GM19043 (cell line): Measurements from ENCODE around the gene OR1A1.
"Not testable (repeated sequence)": the region's sequence is repeated elsewhere in the genome, so short reads cannot be mapped to it uniquely, and the experiment has no call there.

Experiments used
- ATAC-seq: cut with Tn5 transposase; IDR thresholded peaks from one replicate; pipeline ENCODE4 v1.9.1; 2021; ENCODE audit warnings: low read depth; ENCODE audit not compliant: unreplicated experiment

OR1A1 gene, protein sequence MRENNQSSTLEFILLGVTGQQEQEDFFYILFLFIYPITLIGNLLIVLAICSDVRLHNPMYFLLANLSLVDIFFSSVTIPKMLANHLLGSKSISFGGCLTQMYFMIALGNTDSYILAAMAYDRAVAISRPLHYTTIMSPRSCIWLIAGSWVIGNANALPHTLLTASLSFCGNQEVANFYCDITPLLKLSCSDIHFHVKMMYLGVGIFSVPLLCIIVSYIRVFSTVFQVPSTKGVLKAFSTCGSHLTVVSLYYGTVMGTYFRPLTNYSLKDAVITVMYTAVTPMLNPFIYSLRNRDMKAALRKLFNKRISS

DNA sequence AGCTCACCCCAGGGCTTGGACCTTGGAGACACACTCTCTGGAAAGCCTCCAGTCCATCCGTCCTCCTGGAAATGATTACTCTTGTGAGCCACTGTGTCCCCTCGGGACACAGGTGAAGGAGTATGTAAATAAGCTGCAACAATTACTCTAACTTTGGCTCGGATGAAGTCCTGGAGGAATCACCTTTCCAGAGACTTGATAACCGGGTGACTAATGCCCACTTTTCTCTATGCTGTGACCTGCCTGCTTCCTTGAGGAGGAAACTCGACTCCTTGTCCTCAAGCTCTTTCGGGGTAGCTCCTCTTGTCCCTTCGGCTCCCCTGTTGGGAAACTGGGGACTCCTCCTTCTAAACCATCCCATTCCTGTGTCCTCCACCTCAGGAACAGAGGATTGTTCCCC lies at the start of gene OR1A1:
OR1A1 (plus strand) TSS at position 301 of the 400 bp plus-strand sequence. CDS start 7,954 bp downstream, outside the sequence.
- ATAC-seq, result no peak

DNA sequence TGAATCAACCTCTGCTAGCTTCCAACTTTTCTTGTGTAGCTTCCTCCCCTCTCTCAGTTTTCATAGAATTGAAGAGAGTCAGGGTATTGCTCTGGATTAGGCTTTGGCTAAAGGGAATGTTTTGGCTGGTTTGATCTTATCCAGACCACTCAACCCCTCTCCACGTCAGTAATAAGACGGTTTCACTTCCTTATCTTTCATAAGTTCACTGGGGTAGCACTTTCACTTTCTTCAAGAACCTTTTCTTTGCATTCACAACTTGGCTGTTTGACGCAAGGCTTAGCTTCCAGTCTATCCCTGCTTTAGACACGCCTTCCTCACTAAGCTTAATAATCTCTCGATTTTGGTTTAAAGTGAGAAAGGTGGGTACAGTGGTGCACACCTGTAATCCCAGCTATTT lies 39.9 kb upstream of the OR1A1 start:
- no peak for ATAC-seq

DNA sequence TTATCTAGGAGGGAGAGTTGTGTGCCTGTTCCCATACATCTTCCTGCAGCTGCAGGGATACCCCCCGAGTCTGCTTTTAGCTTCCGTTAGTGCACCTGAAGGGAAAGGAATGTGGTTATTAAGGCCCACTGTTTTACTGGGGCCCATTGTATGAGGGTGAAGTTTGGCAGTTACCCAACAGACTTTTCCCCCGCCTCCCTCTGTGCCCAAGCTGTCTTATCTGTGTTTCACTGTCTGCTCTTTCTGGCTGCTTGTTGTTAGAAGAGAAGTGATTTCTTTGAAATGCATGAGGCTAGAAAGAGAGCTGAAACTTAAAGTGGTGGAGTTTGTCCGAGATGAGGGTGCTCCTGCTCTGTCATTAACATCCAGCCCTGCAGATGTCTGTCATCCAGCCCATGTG lies 17.5 kb upstream of the OR1A1 start:
- no peak for ATAC-seq

DNA sequence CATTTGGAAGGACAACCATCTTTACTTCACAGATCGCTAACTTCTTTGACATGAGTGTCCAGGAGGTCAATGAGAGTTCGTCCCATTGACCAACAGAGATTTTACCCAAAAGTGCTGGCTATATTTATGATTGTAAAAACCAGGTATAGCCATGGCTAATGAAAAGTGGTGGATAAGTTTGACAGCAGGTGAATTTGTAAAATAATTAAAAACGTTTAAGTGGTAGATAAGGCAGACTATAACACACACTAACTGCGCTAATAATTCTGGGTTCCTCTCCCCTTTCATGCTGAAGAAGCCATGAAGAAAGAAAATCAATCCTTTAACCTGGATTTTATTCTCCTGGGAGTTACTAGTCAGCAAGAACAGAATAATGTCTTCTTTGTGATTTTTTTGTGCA lies 10.2 kb upstream of the OR1A1 start, which contains the start of gene OR1A2:
OR1A2 (plus strand) TSS at position 301 of the 400 bp plus-strand sequence; CDS start at position 301, 0 bp downstream.
- no peak for ATAC-seq

DNA sequence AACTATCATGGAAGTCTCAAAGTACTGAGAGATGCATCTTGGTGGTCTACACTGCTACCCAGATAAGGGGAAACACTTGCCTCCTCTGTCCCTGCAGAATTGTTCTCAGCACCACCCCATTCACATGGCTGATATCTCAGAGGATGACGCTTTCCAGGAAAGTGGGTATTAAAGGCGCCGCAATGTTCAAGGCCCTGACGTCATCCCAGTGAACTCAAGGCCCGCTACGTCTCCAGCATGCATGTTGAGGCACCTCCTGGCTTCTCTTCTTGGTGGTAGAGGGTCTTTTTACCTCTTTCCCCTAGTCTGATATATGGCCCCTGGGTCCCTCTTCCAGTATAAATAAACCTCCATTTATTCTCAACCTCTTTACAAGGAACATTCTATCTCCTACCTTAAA lies 1.0 kb downstream of the OR1A1 start:
- no peak for ATAC-seq

DNA sequence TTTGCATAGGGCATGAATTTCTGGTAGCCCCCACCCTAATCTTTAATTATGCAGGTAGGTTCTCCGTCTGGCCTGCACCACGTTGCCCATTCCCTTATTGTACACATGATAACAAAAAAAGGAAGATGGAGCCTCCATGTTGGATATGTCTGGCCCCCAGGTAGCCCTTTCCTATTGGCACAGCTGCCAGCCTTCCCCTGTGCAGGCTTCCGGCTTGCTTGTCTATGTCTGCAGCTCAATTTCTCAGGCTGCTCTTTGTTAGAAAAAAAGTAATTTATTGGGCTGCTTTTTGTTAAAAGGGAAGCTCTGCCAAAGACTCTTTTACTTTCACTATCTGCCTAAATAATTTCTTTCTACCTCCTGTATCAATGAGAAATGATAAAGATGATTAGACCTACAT lies 5.5 kb downstream of the OR1A1 start:
- ATAC-seq, result no peak

DNA sequence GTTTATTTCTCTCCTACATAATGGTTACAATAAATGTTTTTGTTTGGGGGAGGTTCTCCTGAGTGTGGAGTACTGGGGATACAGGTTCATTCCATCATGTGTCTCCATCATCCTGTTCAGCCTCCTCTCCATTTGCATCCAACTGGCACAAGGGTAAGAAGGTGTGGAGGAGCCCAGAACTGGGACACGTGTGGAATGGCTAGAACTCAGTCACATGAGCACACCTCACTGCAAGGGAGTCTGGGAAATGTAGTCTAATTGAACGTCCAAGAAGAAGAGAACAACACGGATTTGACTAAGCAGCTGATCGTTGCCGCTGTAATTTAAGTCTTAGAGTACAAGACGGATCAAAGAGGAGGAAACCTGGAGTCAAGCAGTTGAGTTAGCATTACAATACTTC lies 6.1 kb downstream of the OR1A1 start:
- ATAC-seq, result no peak

DNA sequence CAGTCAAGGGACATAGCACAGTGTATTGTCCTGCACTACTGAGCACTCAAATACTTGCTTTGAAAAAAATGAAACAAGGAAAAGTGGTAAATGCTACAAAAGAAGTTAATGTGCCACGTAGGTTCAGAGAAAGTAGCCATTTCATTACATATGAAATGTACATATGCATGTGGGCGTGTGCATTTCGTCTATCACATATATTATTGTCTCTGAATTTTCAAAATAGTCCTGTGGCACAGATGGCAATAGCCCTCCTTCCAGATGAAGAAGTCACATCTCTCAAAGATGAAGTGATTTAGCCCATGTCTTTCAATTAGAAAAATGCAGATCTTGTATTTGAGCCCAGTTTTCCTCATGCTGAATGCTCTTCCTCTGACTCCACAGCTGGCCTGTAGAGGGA lies 12.5 kb downstream of the OR1A1 start:
- not testable (repeated sequence) for ATAC-seq

DNA sequence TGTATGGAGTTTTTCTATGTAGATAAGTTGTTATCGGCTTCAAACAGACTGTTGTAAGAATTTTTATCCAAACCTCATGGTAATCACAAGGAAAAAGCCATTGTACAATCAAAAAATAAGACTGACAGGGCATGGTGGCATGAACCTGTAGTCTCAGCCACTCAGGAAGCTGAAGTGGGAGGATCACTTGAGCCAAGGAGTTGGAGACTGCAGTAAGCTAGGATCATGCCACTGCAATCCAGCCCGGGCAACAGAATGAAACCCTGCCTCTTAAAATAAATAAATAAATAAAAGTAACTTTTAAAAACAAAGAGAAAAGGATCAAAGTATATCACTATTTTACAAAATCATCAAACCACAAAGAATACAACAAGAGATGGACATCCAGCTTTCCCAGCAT lies 14.4 kb downstream of the OR1A1 start:
- no peak for ATAC-seq

DNA sequence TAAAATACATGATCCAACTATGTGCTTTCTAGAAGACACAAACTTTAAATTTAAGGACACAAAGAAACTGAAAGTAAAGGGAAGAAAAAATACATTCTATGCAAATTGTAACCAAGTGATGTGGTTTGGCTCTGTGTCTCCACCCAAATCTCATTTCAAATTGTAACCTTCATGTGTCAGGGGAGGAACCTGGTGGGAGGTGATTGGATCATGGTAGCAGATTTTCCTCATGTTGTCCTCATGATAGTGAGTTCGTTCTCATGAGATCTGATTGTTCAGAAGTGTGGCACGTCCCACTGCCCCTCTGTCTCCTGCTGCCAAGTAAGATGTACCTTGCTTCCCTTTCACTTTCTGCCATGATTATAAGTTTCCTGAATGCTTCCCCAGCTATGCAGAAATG lies 15.0 kb downstream of the OR1A1 start:
- no peak for ATAC-seq

DNA sequence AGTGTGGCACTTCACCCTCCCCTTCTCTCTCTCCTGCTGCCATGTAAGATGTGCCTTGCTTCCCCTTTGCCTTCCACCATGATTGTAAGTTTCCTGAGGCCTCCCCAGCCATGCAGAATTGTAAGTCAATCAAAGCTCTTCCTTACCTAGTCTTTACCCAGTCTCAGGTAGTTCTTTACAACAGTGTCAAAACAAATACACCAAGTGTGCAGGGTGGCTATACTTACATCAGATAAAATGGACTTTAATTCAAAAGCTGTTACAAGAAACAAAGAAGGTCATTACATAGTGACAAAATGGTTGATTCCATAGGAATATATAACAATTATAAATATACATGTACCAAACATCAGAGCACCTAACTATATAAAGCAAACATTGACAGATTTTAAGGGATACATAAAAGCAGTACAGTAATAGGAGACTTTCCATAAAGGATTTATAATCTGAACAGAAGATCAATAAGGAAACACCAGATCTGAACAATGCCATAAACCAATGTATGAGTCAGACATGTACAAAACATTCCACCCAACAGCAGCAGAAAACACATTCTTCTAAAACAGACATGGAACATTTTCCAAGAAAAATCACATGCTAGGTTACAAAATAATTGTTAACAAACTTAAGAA lies 17.4 kb downstream of the OR1A1 start:
- not testable (repeated sequence) for ATAC-seq

DNA sequence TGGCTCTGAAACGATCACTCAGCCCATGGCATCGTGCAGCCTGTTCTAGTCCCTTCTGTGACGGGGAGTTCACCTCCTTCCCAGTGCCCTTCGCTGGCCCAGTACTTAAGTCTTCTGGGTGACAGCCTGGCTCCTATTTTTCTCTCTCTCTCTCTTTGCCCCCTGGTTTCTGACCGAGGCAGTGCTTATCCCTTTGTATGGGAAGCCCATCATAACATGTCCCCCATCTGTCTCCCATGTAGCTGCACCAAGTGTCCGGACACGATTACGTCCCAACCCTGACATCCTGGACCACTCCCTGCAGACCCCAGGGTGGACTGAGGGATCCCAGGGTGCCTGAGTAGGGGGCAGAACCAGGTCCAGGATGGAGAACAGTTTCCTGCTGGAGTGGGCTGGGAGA lies 24.8 kb downstream of the OR1A1 start:
- not testable (repeated sequence) for ATAC-seq

DNA sequence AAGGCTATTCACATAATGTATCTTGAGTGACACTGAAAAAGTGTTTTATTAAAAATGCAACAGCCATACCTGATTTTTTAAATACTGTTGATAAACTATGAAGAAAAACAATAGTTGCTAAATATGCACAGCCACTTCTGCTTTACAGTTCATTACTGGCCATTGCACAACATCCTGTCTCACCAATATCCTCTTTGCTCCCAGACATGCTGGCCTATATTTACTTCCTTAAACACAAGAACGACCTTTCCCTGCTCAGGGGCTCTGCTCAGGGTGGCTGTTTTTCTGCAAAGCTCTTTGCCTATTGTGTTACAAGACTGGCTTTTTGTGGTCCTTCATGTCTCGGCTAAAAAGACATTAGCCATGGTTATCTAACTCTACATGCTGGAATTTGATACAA lies 31.2 kb downstream of the OR1A1 start:
- ATAC-seq, result not testable (repeated sequence)

DNA sequence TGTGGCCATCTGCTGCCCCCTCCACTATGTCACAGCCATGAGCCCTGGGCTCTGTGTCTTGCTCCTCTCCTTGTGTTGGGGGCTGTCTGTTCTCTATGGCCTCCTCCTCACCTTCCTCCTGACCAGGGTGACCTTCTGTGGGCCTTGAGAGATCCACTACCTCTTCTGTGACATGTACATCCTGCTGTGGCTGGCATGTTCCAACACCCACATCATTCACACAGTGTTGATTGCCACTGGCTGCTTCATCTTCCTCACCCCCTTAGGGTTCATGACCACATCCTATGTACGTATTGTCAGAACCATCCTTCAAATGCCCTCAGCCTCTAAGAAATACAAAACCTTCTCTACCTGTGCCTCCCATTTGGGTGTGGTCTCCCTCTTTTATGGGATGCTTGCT lies 33.6 kb downstream of the OR1A1 start:
- ATAC-seq, result not testable (repeated sequence)

DNA sequence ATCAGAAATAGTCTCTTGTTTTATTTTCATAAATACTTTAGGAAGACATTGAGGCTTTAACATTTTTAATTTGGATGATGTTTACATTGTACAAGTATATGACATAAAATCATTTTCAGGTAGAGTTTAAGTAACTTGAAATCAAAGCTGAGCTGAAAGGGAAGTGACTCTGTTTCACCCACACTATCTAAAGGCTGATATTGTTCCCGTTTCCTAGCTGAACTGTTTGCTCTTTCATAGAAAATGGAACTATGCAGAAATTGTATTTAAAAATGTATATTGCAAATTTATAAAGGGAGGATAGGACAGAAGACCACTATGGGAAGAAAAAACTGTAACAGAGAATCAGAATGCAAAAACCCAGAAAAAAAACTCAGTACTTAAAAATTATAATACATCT lies 37.4 kb downstream of the OR1A1 start:
- ATAC-seq, result not testable (repeated sequence)

DNA sequence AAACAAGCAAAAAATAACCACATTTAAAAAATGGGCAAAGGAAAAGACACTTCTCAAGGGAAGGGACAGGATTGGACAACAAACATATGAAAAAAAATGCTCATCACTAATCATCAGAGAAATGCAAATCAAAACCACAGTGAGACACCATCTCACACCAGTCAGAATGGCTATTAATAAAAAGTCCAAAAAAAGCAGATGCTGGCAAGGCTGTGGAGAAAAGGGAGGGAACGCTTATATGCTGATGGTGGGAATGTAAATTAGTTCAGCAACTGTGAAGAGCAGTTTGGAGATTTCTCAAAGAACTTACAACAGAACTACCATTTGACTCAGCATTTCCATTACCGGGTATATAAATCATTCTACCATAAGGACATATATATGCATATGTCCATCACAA lies 41.5 kb downstream of the OR1A1 start:
- not testable (repeated sequence) for ATAC-seq

DNA sequence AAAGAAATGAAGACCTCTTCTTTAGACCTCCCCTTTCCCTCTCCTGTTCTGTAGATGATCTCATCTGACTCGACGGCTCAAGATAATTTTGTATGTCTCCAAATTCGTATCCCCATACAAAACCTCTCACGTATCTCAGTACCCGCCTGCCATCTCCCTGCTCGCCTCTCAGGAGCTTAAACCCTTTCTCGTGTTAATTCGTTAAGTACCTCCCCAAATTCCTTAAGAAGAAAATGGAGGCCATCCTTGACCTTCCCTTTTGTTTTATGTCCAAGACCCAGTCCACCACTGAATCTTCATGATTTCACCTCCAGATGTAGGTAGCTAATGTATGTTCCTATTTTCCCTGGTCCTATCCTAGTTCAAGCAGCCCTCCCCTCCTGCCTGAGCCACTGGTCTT lies 49.1 kb downstream of the OR1A1 start:
- ATAC-seq, result no peak

DNA sequence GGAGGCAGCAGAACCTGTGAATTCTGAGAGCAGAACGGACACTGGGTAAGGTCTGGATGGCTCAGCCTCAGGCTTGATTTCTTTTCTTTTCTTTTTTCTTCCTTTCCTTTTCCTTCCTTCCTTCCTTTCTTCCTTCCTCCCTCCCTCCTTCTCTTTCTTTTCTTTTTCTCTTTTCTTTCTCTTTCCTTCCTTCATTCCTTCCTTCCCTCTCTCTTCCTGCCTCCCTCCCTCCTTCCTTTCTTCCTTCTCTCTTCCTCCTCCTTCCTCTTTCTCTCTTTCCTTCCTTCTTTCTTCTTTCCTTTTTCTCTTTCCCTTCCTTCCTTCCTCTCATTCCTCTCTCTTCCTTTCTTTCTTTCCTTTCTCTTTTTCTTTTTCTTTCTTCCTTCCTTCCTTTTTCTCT lies 52.7 kb downstream of the OR1A1 start:
- no peak for ATAC-seq

DNA sequence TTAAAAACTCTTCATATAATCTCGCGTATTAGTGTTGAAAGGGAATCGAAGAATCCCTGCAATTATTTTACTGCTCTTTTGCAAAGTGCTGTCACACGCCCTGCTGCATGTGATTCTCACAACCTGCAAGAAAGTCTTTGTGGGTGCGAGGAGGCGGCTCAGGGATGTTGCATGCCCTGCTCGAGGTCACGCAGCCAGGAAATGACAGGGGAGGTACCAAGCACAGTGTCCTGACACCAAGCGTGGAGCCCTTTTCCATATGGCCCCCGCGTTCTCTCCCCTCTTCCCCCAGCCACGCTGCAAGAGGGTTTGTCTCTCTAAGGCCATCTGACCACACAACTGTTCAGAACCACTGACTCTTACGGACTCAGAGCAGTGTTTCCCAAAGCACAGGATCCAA lies 53.1 kb downstream of the OR1A1 start:
- no peak for ATAC-seq
